ENCODE measurements around the gene LIX1.
"Not testable (repeated sequence)": the region's sequence is repeated elsewhere in the genome, so short reads cannot be mapped to it uniquely, and the experiment has no call there.

Gene LIX1

GRCh38 chr5:97085459-97086181 is 56.8 kb downstream of the LIX1 start:
- no peaks in the 10 kb centered on the region for H3K27me3 Mint-ChIP-seq
- peaks cover 7% of the 10 kb centered on the region for H3K4me1 Mint-ChIP-seq (ENCODE audit: low read depth)
- no peak overlapping the region for H3K4me3 Mint-ChIP-seq
- H3K27ac Mint-ChIP-seq: no peak overlapping the region
- no peaks in the 10 kb centered on the region for H3K36me3 Mint-ChIP-seq (ENCODE audit: low read depth)
- H3K9me3 Mint-ChIP-seq: no peaks in the 10 kb centered on the region

- not testable (repeated sequence) for H3K27ac Mint-ChIP-seq; H3K9me3 Mint-ChIP-seq; H3K27me3 Mint-ChIP-seq; H3K36me3 Mint-ChIP-seq (ENCODE audit: low read depth); H3K4me3 Mint-ChIP-seq; H3K4me1 Mint-ChIP-seq (ENCODE audit: low read depth)
These were observed 57.5 kb downstream of the LIX1 start for GRCh38 chr5:97084782-97085458.

- peak overlapping the region; percentile 10 for H3K27ac Mint-ChIP-seq
- H3K4me3 Mint-ChIP-seq: no peak overlapping the region
- no peaks in the 10 kb centered on the region for H3K36me3 Mint-ChIP-seq (ENCODE audit: low read depth)
- H3K9me3 Mint-ChIP-seq: no peaks in the 10 kb centered on the region
- H3K4me1 Mint-ChIP-seq (ENCODE audit: low read depth): peaks cover 14% of the 10 kb centered on the region
- no peaks in the 10 kb centered on the region for H3K27me3 Mint-ChIP-seq
These were observed 63.3 kb downstream of the LIX1 start for GRCh38 chr5:97078958-97079743.

- Mint-ChIP-seq H3K27ac (no peak overlapping the region), H3K4me3 (no peak overlapping the region), H3K4me1 (ENCODE audit: low read depth) (peaks cover 13% of the 10 kb centered on the region), H3K27me3 (no peaks in the 10 kb centered on the region), H3K9me3 (no peaks in the 10 kb centered on the region), H3K36me3 (ENCODE audit: low read depth) (no peaks in the 10 kb centered on the region)
These were observed 65.2 kb downstream of the LIX1 start for GRCh38 chr5:97077246-97077645.

DNA sequence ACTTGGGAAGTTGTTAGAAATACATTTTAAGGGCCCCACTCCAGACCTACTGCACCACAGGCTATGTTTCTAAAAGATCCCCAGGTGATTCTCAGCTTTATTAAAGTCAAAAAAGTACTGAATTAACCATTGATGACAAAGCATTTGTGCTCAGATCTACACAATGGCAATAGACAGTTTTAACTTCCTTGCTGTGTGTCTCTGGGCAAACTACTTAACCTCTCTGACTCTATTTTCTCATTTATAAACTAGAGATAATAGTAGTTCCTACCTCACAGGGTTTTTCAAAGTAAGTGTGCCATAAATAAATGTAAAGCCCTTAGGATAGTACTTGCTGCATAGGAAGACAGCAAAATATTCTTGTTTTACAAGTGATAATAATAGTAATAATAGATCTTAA is 66.3 kb downstream of the LIX1 start:
- no peaks in the 10 kb centered on the region for H3K9me3 Mint-ChIP-seq
- H3K27ac Mint-ChIP-seq: no peak overlapping the region
- H3K4me3 Mint-ChIP-seq: no peak overlapping the region
- H3K27me3 Mint-ChIP-seq: no peaks in the 10 kb centered on the region
- no peaks in the 10 kb centered on the region for H3K36me3 Mint-ChIP-seq (ENCODE audit: low read depth)
- peaks cover 7% of the 10 kb centered on the region for H3K4me1 Mint-ChIP-seq (ENCODE audit: low read depth)

GRCh38 chr5:97075649-97076048 is 66.8 kb downstream of the LIX1 start:
- no peaks in the 10 kb centered on the region for H3K36me3 Mint-ChIP-seq (ENCODE audit: low read depth)
- no peak overlapping the region for H3K27ac Mint-ChIP-seq
- H3K4me1 Mint-ChIP-seq (ENCODE audit: low read depth): peaks cover 7% of the 10 kb centered on the region
- H3K4me3 Mint-ChIP-seq: no peak overlapping the region
- H3K9me3 Mint-ChIP-seq: no peaks in the 10 kb centered on the region
- no peaks in the 10 kb centered on the region for H3K27me3 Mint-ChIP-seq

DNA sequence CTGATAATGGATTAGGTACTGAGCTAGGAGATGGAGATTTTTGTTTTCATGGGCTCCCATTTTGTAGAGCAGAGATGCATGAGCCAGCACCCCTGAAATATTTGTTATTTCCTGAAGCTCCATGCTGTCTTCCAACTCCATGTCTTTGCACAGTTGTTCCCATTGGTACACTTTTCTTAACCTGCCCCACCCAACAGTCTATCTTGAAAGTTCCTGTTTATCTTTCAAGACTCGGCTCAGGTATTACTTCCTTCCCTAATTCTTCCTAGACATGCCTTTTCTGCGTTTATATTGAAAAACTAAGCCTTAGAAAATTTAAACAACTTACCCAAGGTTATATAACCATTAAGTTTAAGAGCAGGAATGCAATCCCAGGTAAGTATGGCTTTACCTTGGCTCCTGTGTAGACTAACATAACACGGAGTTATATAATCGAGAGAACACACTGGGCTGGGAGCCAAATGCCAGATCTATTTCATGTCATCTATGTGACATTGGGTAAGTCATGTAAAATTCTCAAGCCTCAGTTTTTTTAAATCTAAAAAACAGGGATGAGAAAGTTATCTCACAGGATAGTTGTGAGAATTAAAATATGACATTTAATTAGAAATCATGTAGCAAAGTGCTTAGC is 67.4 kb downstream of the LIX1 start:
- Mint-ChIP-seq H3K27me3 (no peaks in the 10 kb centered on the region), H3K36me3 (ENCODE audit: low read depth) (no peaks in the 10 kb centered on the region), H3K9me3 (no peaks in the 10 kb centered on the region), H3K4me3 (no peak overlapping the region), H3K4me1 (ENCODE audit: low read depth) (peaks cover 7% of the 10 kb centered on the region), H3K27ac (no peak overlapping the region)

GRCh38 chr5:97073420-97073819 is 69.0 kb downstream of the LIX1 start:
- no peaks in the 10 kb centered on the region for H3K36me3 Mint-ChIP-seq (ENCODE audit: low read depth)
- peak overlapping the region; percentile 11 for H3K4me3 Mint-ChIP-seq
- H3K4me1 Mint-ChIP-seq (ENCODE audit: low read depth): no peaks in the 10 kb centered on the region
- no peak overlapping the region for H3K27ac Mint-ChIP-seq
- no peaks in the 10 kb centered on the region for H3K27me3 Mint-ChIP-seq
- no peaks in the 10 kb centered on the region for H3K9me3 Mint-ChIP-seq

DNA sequence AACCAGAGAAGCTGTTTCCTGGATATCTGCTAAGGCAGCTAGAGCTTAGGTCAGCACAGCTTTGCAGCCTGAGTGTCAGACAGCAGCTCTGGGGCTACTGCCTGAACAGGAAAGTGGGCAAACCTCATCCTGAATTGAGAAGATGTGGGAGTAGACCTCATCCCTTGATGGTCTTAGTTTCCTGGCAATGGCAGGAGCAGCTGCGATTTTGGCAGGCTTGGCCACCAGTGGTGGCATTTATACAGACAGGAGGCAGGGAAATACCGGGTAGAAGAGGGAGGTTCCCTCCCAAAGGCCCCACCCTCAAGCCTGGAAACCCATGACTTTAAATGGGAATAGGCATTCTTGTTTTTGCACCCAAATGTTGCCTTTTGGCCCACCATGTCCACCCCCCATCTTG is 69.7 kb downstream of the LIX1 start:
- Mint-ChIP-seq H3K36me3 (ENCODE audit: low read depth) (no peaks in the 10 kb centered on the region), H3K9me3 (no peaks in the 10 kb centered on the region), H3K4me1 (ENCODE audit: low read depth) (no peaks in the 10 kb centered on the region), H3K4me3 (no peak overlapping the region), H3K27ac (no peak overlapping the region), H3K27me3 (no peaks in the 10 kb centered on the region)

- H3K36me3 Mint-ChIP-seq (ENCODE audit: low read depth): no peaks in the 10 kb centered on the region
- H3K4me1 Mint-ChIP-seq (ENCODE audit: low read depth): no peaks in the 10 kb centered on the region
- H3K27me3 Mint-ChIP-seq: no peaks in the 10 kb centered on the region
- H3K9me3 Mint-ChIP-seq: no peaks in the 10 kb centered on the region
- H3K4me3 Mint-ChIP-seq: no peak overlapping the region
- no peak overlapping the region for H3K27ac Mint-ChIP-seq
These were observed 70.4 kb downstream of the LIX1 start for GRCh38 chr5:97071993-97072392.

GRCh38 chr5:97071101-97071500 is 71.3 kb downstream of the LIX1 start:
- Mint-ChIP-seq H3K27ac (no peak overlapping the region), H3K4me3 (no peak overlapping the region), H3K27me3 (no peaks in the 10 kb centered on the region), H3K4me1 (ENCODE audit: low read depth) (no peaks in the 10 kb centered on the region), H3K36me3 (ENCODE audit: low read depth) (no peaks in the 10 kb centered on the region), H3K9me3 (no peaks in the 10 kb centered on the region)

DNA sequence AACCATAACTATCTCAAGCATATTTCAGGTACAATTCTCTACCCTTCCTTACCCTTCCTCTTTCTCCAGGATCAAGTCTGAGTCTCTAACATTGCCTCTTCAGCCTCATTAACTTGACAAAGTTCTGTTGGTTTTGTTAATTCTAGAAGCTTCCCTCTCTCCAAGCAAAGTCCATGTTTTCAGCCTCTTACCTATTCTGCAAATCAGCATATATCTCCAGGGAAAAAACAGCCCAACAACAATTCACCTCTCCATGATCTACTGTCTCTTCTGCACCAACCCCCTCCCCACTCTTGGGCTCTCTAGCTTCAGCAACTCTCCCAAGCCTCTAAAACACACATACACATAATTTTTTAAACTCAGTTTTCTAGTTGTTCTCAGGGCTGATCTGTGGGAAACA is 72.2 kb downstream of the LIX1 start:
- Mint-ChIP-seq H3K27me3 (no peaks in the 10 kb centered on the region), H3K9me3 (no peaks in the 10 kb centered on the region), H3K27ac (no peak overlapping the region), H3K4me1 (ENCODE audit: low read depth) (no peaks in the 10 kb centered on the region), H3K36me3 (ENCODE audit: low read depth) (no peaks in the 10 kb centered on the region), H3K4me3 (no peak overlapping the region)

DNA sequence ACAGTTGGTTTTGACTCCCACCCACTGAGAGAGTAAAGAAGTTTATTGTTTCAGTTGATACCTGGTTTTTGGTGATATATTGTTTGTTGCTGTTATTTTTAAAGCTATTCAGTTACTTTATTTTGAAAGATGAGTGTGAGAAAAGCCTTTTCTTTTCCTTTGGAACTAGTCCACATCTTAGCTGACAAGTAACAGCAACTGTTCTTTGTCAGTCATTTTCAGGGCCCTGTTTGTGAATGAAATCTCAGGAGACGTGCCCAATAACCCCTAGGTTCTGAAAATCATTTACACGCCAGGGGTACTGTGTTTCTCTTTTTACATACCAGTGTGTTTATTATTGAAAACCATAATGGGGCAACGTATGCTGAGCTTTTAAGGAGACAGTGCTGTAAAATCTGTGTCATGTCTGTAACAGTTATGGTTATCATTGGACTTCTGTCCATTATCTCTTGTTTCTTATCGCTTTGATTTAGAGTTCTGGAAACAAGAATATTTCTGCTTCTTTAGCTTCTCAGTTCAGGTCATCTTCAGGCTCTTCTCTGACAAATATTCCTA is 75.0 kb downstream of the LIX1 start:
- H3K27ac Mint-ChIP-seq: no peak overlapping the region
- no peaks in the 10 kb centered on the region for H3K9me3 Mint-ChIP-seq
- H3K36me3 Mint-ChIP-seq (ENCODE audit: low read depth): no peaks in the 10 kb centered on the region
- H3K27me3 Mint-ChIP-seq: no peaks in the 10 kb centered on the region
- H3K4me3 Mint-ChIP-seq: no peak overlapping the region
- no peaks in the 10 kb centered on the region for H3K4me1 Mint-ChIP-seq (ENCODE audit: low read depth)

DNA sequence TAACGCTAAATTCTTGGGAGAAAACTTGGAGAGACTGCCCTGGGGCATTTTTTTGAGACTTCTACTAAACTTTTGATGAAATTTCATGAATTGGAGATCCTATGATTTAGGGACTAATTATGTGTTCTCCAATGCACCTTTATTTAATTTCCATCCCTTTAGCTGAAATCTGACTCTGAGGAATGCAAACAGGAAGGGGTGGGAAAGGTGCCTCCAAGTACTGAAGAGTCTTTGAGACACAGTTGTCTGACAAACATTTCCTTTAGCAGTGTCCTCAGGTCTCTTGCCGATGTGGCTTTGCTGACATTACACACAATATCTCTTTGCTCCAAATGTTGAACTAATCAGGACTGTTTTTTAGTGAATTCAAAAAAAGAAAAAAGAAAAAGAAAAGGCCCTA is 76.9 kb downstream of the LIX1 start:
- no peaks in the 10 kb centered on the region for H3K36me3 Mint-ChIP-seq (ENCODE audit: low read depth)
- no peaks in the 10 kb centered on the region for H3K9me3 Mint-ChIP-seq
- H3K4me1 Mint-ChIP-seq (ENCODE audit: low read depth): no peaks in the 10 kb centered on the region
- no peak overlapping the region for H3K4me3 Mint-ChIP-seq
- no peak overlapping the region for H3K27ac Mint-ChIP-seq
- H3K27me3 Mint-ChIP-seq: no peaks in the 10 kb centered on the region

GRCh38 chr5:97063251-97063650 is 79.2 kb downstream of the LIX1 start:
- no peaks in the 10 kb centered on the region for H3K27me3 Mint-ChIP-seq
- no peaks in the 10 kb centered on the region for H3K4me1 Mint-ChIP-seq (ENCODE audit: low read depth)
- H3K4me3 Mint-ChIP-seq: no peak overlapping the region
- no peak overlapping the region for H3K27ac Mint-ChIP-seq
- H3K36me3 Mint-ChIP-seq (ENCODE audit: low read depth): no peaks in the 10 kb centered on the region
- H3K9me3 Mint-ChIP-seq: peaks cover 11% of the 10 kb centered on the region

Data from stimulated activated naive CD8-positive, alpha-beta T cell treated with anti-CD3 and anti-CD28 coated beads, Interleukin-15, Interleukin-2, amounts not matched to agents 100 ng/mL and 50 ng/mL, for 24 hours (primary cell).